ENCODE measurements around the gene OGFOD1. TPM values are rescaled to one million over a fixed set of nuclear protein-coding genes. Genes with fewer than 3 reads are reported as not detected.

The OGFOD1 gene
- total RNA-seq, 1 donor from 2014 or later, result 55.4 TPM

DNA sequence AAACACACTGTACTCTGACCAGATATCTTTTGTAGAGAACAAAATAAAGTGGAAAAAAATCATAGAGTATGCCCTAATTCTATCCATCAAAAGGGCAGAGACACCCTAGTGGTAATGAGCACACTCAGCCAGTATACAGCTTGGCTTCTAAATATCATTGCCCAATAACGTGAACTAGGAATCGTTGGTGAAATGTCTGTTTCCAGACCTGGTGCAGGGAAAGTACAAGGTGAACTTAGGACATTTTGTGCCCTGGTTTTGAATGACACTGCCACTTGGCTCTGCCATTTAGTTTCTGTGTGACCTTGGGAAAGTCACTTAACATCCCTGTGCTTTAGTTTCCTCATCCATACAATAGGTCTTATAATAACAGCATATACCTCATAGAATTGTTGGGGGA is 39.7 kb upstream of the OGFOD1 start:
- H3K4me1 Mint-ChIP-seq, result peaks cover 11% of the 10 kb centered on the region
- no peaks in the 10 kb centered on the region for H3K27me3 Mint-ChIP-seq (ENCODE audit: low read depth)
- DNase-seq (ENCODE audit: low read depth, low spot score), result no peak
- no peak overlapping the region for H3K4me3 Mint-ChIP-seq
- no peaks in the 10 kb centered on the region for H3K9me3 Mint-ChIP-seq
- H3K36me3 Mint-ChIP-seq (ENCODE audit: low read depth), result peaks cover 7% of the 10 kb centered on the region
- TF ChIP-seq, protein P1, sequence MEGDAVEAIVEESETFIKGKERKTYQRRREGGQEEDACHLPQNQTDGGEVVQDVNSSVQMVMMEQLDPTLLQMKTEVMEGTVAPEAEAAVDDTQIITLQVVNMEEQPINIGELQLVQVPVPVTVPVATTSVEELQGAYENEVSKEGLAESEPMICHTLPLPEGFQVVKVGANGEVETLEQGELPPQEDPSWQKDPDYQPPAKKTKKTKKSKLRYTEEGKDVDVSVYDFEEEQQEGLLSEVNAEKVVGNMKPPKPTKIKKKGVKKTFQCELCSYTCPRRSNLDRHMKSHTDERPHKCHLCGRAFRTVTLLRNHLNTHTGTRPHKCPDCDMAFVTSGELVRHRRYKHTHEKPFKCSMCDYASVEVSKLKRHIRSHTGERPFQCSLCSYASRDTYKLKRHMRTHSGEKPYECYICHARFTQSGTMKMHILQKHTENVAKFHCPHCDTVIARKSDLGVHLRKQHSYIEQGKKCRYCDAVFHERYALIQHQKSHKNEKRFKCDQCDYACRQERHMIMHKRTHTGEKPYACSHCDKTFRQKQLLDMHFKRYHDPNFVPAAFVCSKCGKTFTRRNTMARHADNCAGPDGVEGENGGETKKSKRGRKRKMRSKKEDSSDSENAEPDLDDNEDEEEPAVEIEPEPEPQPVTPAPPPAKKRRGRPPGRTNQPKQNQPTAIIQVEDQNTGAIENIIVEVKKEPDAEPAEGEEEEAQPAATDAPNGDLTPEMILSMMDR (conservative IDR thresholded peaks at IDR 0.05), result no peak
- no peak overlapping the region for H3K27ac Mint-ChIP-seq (ENCODE audit: unreplicated experiment)

DNA sequence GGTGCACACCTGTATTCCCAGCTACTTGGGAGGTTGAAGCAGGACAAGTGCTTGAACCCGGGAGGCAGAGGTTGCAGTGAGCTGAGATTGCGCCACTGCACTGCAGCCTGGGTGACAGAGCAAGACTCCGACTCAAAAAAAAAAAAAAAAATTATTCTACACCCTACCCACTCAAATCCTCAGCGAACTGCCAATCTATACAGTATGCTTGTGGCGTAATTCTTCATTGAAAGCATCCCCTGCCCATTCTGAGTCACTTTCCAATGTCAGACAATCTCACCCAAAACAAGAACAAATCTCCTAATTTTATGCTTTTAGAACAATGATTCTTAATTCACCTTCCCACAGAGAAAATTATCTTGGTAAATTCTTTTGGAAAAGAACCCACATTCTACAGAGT is 38.0 kb upstream of the OGFOD1 start:
- Mint-ChIP-seq H3K27me3 (ENCODE audit: low read depth) (no peaks in the 10 kb centered on the region), H3K4me1 (peaks cover 11% of the 10 kb centered on the region), H3K4me3 (no peak overlapping the region), H3K36me3 (ENCODE audit: low read depth) (peaks cover 5% of the 10 kb centered on the region), H3K27ac (ENCODE audit: unreplicated experiment) (no peak overlapping the region), H3K9me3 (no peaks in the 10 kb centered on the region)
- no peak for DNase-seq (ENCODE audit: low read depth, low spot score)
- TF ChIP-seq, protein P1 (conservative IDR thresholded peaks at IDR 0.05), result no peak

DNA sequence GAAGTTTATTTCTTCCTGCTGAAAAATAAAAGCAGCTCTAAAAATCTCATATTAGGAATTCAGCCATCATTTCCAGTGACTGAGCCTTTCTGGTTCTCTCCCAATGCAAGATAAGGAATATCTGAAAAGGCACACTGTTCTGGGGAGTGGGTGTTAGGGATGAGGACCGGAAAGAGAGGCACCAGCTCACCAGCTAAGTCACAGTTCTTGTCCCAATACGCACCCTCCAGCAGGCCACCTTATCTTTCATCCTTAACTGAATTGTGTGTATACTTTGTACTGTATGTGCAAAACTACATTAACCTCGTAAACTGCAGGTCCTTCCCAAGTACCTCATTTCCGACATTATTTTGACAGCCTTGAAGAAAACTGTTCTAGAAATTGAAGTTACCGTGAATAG is 37.0 kb upstream of the OGFOD1 start:
- TF ChIP-seq, protein P1 (conservative IDR thresholded peaks at IDR 0.05), result no peak
- Mint-ChIP-seq H3K36me3 (ENCODE audit: low read depth) (peaks cover 4% of the 10 kb centered on the region), H3K27ac (ENCODE audit: unreplicated experiment) (no peak overlapping the region), H3K4me3 (no peak overlapping the region), H3K4me1 (peaks cover 11% of the 10 kb centered on the region), H3K9me3 (no peaks in the 10 kb centered on the region), H3K27me3 (ENCODE audit: low read depth) (no peaks in the 10 kb centered on the region)
- no peak for DNase-seq (ENCODE audit: low read depth, low spot score)

DNA sequence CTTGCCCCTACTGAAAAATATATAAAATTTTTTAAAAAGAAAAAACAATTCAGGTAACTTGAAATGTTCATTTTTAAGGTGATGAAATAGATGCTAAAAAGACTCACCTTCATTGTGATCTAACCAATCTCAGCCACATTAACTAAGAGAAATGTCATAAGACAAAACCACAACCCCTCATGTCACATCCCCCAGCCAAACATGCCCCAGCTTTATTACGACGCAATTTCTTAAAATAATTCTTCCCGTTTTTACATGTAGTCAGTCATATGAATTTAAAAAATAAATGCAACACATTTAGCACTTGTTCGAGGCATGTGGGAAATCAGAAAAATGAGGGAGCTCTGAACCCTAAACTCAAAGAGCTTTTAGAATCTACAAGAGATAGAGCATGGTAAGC is 35.5 kb upstream of the OGFOD1 start:
- no peaks in the 10 kb centered on the region for H3K27me3 Mint-ChIP-seq (ENCODE audit: low read depth)
- no peak for DNase-seq (ENCODE audit: low read depth, low spot score)
- peaks cover 19% of the 10 kb centered on the region for H3K4me1 Mint-ChIP-seq
- no peak overlapping the region for H3K4me3 Mint-ChIP-seq
- H3K36me3 Mint-ChIP-seq (ENCODE audit: low read depth), result peaks cover 4% of the 10 kb centered on the region
- no peaks in the 10 kb centered on the region for H3K9me3 Mint-ChIP-seq
- TF ChIP-seq, protein P1 (conservative IDR thresholded peaks at IDR 0.05), result no peak
- no peak overlapping the region for H3K27ac Mint-ChIP-seq (ENCODE audit: unreplicated experiment)

DNA sequence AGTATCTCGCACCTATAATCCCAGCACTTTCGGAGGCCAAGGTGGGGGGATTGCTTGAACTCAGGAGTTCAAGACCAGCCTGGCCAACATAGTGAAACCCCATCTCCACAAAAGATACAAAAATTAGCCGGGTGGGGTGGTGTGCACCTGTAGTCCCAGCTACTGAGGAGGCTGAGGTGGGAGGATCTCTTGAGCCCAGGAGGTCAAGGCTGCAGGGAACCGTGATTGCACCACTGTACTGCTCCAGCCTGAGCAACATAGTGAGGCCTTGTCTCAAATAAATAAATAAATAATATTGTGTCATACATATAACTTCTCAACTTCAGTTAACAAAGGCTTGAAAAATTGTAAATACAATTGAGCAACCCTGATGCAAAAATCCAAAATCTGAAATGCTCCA is 34.2 kb upstream of the OGFOD1 start:
- Mint-ChIP-seq H3K4me1 (peaks cover 27% of the 10 kb centered on the region), H3K27me3 (ENCODE audit: low read depth) (no peaks in the 10 kb centered on the region), H3K4me3 (no peak overlapping the region), H3K27ac (ENCODE audit: unreplicated experiment) (no peak overlapping the region), H3K36me3 (ENCODE audit: low read depth) (no peaks in the 10 kb centered on the region), H3K9me3 (no peaks in the 10 kb centered on the region)
- TF ChIP-seq, protein P1 (conservative IDR thresholded peaks at IDR 0.05), result no peak
- no peak for DNase-seq (ENCODE audit: low read depth, low spot score)
